ENCODE results near the gene SLC35E1. TPM values are rescaled to one million over a fixed set of nuclear protein-coding genes. Genes with fewer than 3 reads are reported as not detected.
"Not testable (repeated sequence)": the region's sequence is repeated elsewhere in the genome, so short reads cannot be mapped to it uniquely, and the experiment has no call there.

Gene SLC35E1
- total and polyA plus RNA-seq, 2 donors from 2014 or later, result 19.8 to 47.1 TPM

DNA sequence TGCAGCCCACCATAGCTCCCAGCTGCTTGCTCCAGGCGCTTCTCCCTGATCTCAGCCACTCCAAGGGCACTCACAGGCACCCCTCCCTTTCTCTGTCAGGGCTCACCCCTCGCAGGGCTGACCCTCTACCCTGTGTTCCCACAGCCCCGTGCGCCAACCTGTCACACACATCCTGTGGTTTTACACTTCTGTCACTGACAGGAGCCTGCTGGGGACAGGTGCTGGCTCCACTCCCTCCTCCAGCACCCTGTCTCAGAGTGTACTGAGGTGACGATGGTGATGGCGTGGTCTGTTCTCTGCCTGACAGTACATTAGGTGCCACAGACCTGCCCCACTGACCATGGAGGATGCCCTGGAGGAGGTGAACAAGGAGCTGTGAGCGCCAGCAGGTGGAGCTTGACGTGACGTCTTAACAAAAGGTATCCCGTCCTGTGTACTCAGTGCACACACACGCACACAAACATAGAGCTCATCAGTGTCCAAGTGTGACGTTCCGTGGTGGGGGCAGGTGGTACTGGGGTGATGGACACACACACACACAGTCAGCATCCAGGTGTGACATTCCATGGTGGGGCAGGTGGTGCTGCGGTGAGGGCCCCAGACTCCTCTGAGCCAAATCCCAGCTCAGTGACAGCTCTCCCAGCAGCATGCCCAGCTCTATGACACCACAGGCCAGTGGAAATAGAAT is 55.1 kb downstream of the SLC35E1 start:
- Histone ChIP-seq H3K36me3 (ENCODE audit: control insufficient read depth in 2 of 3, insufficient read depth in 3 of 3, low read length in 3 of 3) (peaks cover 3 to 52% (median 19%) of the 10 kb centered on the region in 3 donors), H3K9ac (ENCODE audit: low read length in 3 of 3) (no peak overlapping the region), H3K27ac (ENCODE audit: low read depth in 2 of 2, low read length in 2 of 2) (no peak overlapping the region), H3K27me3 (ENCODE audit: control insufficient read depth, insufficient read depth, low read length) (no peaks in the 10 kb centered on the region), H3K9me3 (ENCODE audit: control insufficient read depth in 2 of 3, insufficient read depth in 1 of 3, low read length in 3 of 3) (no peaks in the 10 kb centered on the region), H3K4me3 (ENCODE audit: low read length in 3 of 3) (no peak overlapping the region), H3K4me1 (ENCODE audit: control insufficient read depth in 2 of 3, insufficient read depth in 2 of 3, low read depth in 1 of 3, low read length in 3 of 3) (no peaks in the 10 kb centered on the region)
- intact Hi-C loops (cut with DNase I), result no loop called here
- DNase-seq (no peak), FAIRE-seq (no peak)
- TF ChIP-seq, protein P1, sequence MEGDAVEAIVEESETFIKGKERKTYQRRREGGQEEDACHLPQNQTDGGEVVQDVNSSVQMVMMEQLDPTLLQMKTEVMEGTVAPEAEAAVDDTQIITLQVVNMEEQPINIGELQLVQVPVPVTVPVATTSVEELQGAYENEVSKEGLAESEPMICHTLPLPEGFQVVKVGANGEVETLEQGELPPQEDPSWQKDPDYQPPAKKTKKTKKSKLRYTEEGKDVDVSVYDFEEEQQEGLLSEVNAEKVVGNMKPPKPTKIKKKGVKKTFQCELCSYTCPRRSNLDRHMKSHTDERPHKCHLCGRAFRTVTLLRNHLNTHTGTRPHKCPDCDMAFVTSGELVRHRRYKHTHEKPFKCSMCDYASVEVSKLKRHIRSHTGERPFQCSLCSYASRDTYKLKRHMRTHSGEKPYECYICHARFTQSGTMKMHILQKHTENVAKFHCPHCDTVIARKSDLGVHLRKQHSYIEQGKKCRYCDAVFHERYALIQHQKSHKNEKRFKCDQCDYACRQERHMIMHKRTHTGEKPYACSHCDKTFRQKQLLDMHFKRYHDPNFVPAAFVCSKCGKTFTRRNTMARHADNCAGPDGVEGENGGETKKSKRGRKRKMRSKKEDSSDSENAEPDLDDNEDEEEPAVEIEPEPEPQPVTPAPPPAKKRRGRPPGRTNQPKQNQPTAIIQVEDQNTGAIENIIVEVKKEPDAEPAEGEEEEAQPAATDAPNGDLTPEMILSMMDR (IDR thresholded peaks at IDR 0.05; ENCODE audit: borderline replicate concordance, extremely low read depth, insufficient read depth), result no peak

DNA sequence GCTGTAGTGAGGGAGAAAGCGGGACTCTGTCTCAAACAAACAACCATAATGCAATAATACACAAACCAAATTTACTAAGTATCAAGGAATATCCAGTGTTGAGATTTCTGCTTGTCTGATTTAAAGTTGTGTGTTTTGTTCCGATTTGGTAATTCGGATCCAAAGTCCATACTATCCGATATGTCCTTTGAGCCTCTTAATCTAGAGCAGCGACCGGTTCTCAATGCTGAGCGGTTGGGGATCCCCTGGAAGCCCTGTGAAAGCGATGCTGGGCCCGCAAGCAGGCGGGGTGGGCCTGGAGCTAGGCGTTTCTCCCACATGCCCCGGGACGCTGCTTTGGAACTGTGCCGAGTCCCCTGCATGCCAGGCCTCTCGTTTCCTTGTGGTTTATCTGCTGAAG is 55.8 kb downstream of the SLC35E1 start:
- intact Hi-C loops (cut with DNase I), result no loop called here
- no peak overlapping the region for H3K4me3 ChIP-seq (ENCODE audit: low read length in 3 of 3)
- no peaks in the 10 kb centered on the region for H3K9me3 ChIP-seq (ENCODE audit: control insufficient read depth in 2 of 3, insufficient read depth in 1 of 3, low read length in 3 of 3)
- H3K4me1 ChIP-seq (ENCODE audit: control insufficient read depth in 2 of 3, insufficient read depth in 2 of 3, low read depth in 1 of 3, low read length in 3 of 3), result no peaks in the 10 kb centered on the region
- H3K9ac ChIP-seq (ENCODE audit: low read length in 3 of 3), result no peak overlapping the region
- FAIRE-seq (no peak), DNase-seq (no peak)
- TF ChIP-seq, protein P1 (IDR thresholded peaks at IDR 0.05; ENCODE audit: borderline replicate concordance, extremely low read depth, insufficient read depth), result no peak
- no peak overlapping the region for H3K27ac ChIP-seq (ENCODE audit: low read depth in 2 of 2, low read length in 2 of 2)
- H3K27me3 ChIP-seq (ENCODE audit: control insufficient read depth, insufficient read depth, low read length), result no peaks in the 10 kb centered on the region
- peaks cover 3 to 48% (median 19%) of the 10 kb centered on the region in 3 donors for H3K36me3 ChIP-seq (ENCODE audit: control insufficient read depth in 2 of 3, insufficient read depth in 3 of 3, low read length in 3 of 3)

DNA sequence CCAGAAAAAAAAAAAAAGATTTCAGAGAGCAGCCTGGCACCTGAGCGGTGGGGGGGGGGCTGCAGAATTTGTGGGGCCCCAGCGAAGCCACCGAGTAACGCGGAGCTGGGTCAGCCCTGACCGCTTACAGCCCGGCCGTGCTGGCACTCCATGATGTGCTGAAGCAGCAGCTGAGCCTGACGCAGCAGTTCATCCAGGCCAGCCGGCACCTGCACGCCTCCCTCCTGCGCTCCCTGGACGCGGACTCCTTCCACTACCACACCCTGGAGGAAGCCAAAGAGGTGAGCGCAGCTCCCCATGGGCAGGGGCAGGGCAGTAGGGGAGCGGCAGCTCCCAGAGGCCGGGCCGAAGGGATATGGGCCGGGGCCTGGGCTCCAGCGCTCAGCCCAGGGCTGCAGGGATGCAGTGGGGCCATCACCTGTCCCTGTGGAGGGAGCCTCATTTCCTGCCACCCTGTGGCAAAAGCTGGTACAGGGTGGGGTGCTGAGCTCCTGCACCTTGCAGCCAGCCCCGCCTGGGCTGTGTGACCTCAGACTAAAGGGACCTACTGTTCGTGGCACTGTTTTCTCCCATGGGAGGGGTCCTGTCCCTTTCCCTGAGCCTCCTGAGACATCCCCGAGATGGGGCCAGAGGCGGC is 57.7 kb downstream of the SLC35E1 start:
- FAIRE-seq, result no peak
- peaks cover 3 to 37% (median 14%) of the 10 kb centered on the region in 3 donors for H3K36me3 ChIP-seq (ENCODE audit: control insufficient read depth in 2 of 3, insufficient read depth in 3 of 3, low read length in 3 of 3)

DNA sequence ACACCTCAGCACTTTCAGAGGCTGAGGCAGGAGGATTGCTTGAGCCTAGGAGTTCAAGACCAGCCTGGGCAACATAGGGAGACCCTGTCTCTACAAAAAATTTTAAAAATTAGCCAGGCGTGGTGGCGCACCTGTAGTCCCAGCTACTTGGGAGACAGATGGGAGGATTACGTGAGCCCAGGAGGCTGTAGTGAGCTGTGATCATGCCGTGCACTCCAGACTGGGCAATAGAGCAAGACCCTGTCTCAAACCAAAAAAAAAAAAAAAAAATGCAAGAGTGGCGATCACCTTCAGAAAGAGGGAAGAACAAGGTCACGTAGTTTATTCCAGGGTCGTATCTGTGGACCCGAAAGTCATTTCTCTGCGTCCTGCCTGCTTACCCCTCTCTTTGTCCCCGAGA is 59.6 kb downstream of the SLC35E1 start:
- intact Hi-C loops (cut with DNase I); H3K4me3 ChIP-seq (ENCODE audit: low read length in 3 of 3); H3K9ac ChIP-seq (ENCODE audit: low read length in 3 of 3); H3K9me3 ChIP-seq (ENCODE audit: control insufficient read depth in 2 of 3, insufficient read depth in 1 of 3, low read length in 3 of 3); H3K27me3 ChIP-seq (ENCODE audit: control insufficient read depth, insufficient read depth, low read length); FAIRE-seq; H3K27ac ChIP-seq (ENCODE audit: low read depth in 2 of 2, low read length in 2 of 2); H3K4me1 ChIP-seq (ENCODE audit: control insufficient read depth in 2 of 3, insufficient read depth in 2 of 3, low read depth in 1 of 3, low read length in 3 of 3); DNase-seq: not testable (repeated sequence)
- peaks cover 3 to 34% (median 15%) of the 10 kb centered on the region in 3 donors for H3K36me3 ChIP-seq (ENCODE audit: control insufficient read depth in 2 of 3, insufficient read depth in 3 of 3, low read length in 3 of 3)

More for the DNA sequence above, 57.7 kb downstream of the SLC35E1 start:
- intact Hi-C loops (cut with DNase I), result no loop called here
- no peaks in the 10 kb centered on the region for H3K27me3 ChIP-seq (ENCODE audit: control insufficient read depth, insufficient read depth, low read length)
- TF ChIP-seq, protein P1 (IDR thresholded peaks at IDR 0.05; ENCODE audit: borderline replicate concordance, extremely low read depth, insufficient read depth), result no peak
- no peak overlapping the region for H3K27ac ChIP-seq (ENCODE audit: low read depth in 2 of 2, low read length in 2 of 2)
- H3K4me1 ChIP-seq (ENCODE audit: control insufficient read depth in 2 of 3, insufficient read depth in 2 of 3, low read depth in 1 of 3, low read length in 3 of 3), result no peaks in the 10 kb centered on the region
- DNase-seq, result no peak
- H3K4me3 ChIP-seq (ENCODE audit: low read length in 3 of 3), result no peak overlapping the region
- no peak overlapping the region for H3K9ac ChIP-seq (ENCODE audit: low read length in 3 of 3)
- no peaks in the 10 kb centered on the region for H3K9me3 ChIP-seq (ENCODE audit: control insufficient read depth in 2 of 3, insufficient read depth in 1 of 3, low read length in 3 of 3)

All from kidney (tissue), 14 donors.